HepG2 (cell line): ENCODE measurements around the gene SMAD3. TPM values are rescaled to one million over a fixed set of nuclear protein-coding genes. Genes with fewer than 3 reads are reported as not detected.

Experiments used
- ATAC-seq: fragments of 200-7000 bp; cut with Tn5 transposase; 3 replicates; pipeline ENCODE4 v1.9.1; 2020; ENCODE audit warnings: mild to moderate bottlenecking, moderate library complexity
- BruUV-seq: library from RNA; stranded (reverse); fragments of 400-500 nt; replicated peaks from 2 replicates; lab custom pipeline; 2021; lab: Mats Ljungman, UMichigan
- CTCF ChIA-PET: fragments of 300-600 bp; formaldehyde crosslinking; extraction: SDS; loops from one replicate; lab custom pipeline; 2021; ENCODE audit warnings: low total read pairs, inconsistent platforms, low intra/inter-chr PET ratio; lab: Yijun Ruan, JAX
- POLR2A ChIA-PET: fragments of 350-600 bp; sonication (Branson Sonifier 250); formaldehyde crosslinking; loops from one replicate; lab custom pipeline; 2020; ENCODE audit warnings: antibody characterized with exemption, inconsistent platforms; lab: Yijun Ruan, JAX
- DNase-seq: peaks from one replicate; pipeline ENCODE4 v3.0.0-alpha.2; 2015; ENCODE audit warnings: low spot score
- FAIRE-seq: peaks from 3 replicates; lab custom pipeline; 2011; peaks lifted over from hg19 to GRCh38; lab: Jason Lieb, UNC
- H2AFZ ChIP-seq: one replicate; pipeline ENCODE4 v1.6.1; 2011; ENCODE audit warnings: low read length, inconsistent platforms
- H3K27ac ChIP-seq: fragments of 300-600 bp; 3 replicates; pipeline ENCODE4 v1.8.0; 2011; ENCODE audit warnings: mixed run types, mild to moderate bottlenecking, mixed read lengths, low read length, inconsistent platforms; ENCODE audit not compliant: insufficient read depth; ENCODE audit errors: extremely low read length
- H3K27me3 ChIP-seq, 2 experiments: fragments of 200-600 bp in 1 of 2; 2 replicates in 1 of 2; 3 replicates in 1 of 2; pipeline versions ENCODE4 v1.6.0 to v1.8.0; 2011; ENCODE audit warnings: low read length in 2 of 2, mild to moderate bottlenecking in 2 of 2, moderate library complexity in 2 of 2, inconsistent platforms in 1 of 2; ENCODE audit not compliant: insufficient read depth in 2 of 2, control insufficient read depth in 1 of 2
- H3K36me3 ChIP-seq, 2 experiments: fragments of 200-600 bp in 1 of 2; replicated peaks in 1 of 2; 2 replicates in 1 of 2; 3 replicates in 1 of 2; pipeline versions ENCODE4 v1.5.1 to v1.8.0; 2011; ENCODE audit warnings: low read length in 2 of 2, inconsistent platforms in 1 of 2; ENCODE audit not compliant: insufficient read depth in 2 of 2, control insufficient read depth in 1 of 2
- H3K4me1 ChIP-seq: 2 replicates; pipeline ENCODE4 v1.5.1; 2012; ENCODE audit warnings: low read length, inconsistent platforms; ENCODE audit not compliant: insufficient read depth
- H3K4me2 ChIP-seq: 2 replicates; pipeline ENCODE4 v1.6.0; 2011; ENCODE audit warnings: low read depth, low read length, inconsistent platforms
- H3K4me3 ChIP-seq, 3 experiments: fragments of 200-600 bp in 1 of 3; sonication (generic), shearing (Covaris generic) in 1 of 3; replicated peaks in 1 of 3; 2 replicates each; pipeline ENCODE4 v1.5.1; 2011 to 2016; ENCODE audit warnings: low read length in 3 of 3, inconsistent platforms in 2 of 3, low read depth in 2 of 3, mild to moderate bottlenecking in 2 of 3, control low read depth in 1 of 3, mixed read lengths in 1 of 3; ENCODE audit not compliant: insufficient read depth in 1 of 3
- H3K79me2 ChIP-seq: one replicate; pipeline ENCODE4 v1.6.1; 2011; ENCODE audit warnings: low read length, inconsistent platforms; ENCODE audit not compliant: insufficient read depth
- H3K9ac ChIP-seq: 2 replicates; pipeline ENCODE4 v1.6.0; 2011; ENCODE audit warnings: mild to moderate bottlenecking, low read depth, low read length, inconsistent platforms; ENCODE audit not compliant: insufficient read depth
- H3K9me3 ChIP-seq: 2 replicates; pipeline ENCODE4 v1.5.1; 2012; ENCODE audit warnings: mild to moderate bottlenecking, low read length
- H4K20me1 ChIP-seq: 2 replicates; pipeline ENCODE4 v1.6.0; 2011; ENCODE audit warnings: inconsistent platforms, mild to moderate bottlenecking, low read length, moderate library complexity; ENCODE audit not compliant: insufficient read depth
- AGO2 ChIP-seq: fragments of 200-400 bp; formaldehyde crosslinking; optimal IDR thresholded peaks from 2 replicates; pipeline ENCODE3; 2017; ENCODE audit warnings: mild to moderate bottlenecking, low read depth, low read length, moderate library complexity
- BCL6 ChIP-seq: IDR thresholded peaks from 2 replicates; pipeline ENCODE4 v1.6.1; 2016; ENCODE audit warnings: missing genetic modification reagents, missing compliant biosample characterization
- HNRNPL ChIP-seq: fragments of 200-400 bp; formaldehyde crosslinking; IDR thresholded peaks from 2 replicates; pipeline ENCODE4 v1.6.1; 2017; ENCODE audit warnings: mild to moderate bottlenecking, low read depth, low read length
- PLRG1 ChIP-seq: fragments of 450-650 bp; conservative IDR thresholded peaks from 2 replicates; pipeline ENCODE4 v1.6.1; 2016
- POGK ChIP-seq: sonication (generic); formaldehyde crosslinking; conservative IDR thresholded peaks from 2 replicates; pipeline ENCODE4 v1.8.0; 2022; ENCODE audit warnings: mild to moderate bottlenecking, moderate library complexity, missing genetic modification reagents
- TARDBP ChIP-seq: sonication (generic); formaldehyde crosslinking; IDR thresholded peaks from 2 replicates; pipeline ENCODE4 v1.8.0; 2022; ENCODE audit warnings: mild to moderate bottlenecking, missing genetic modification reagents
- ZNF121 ChIP-seq: sonication (generic); formaldehyde crosslinking; IDR thresholded peaks from 2 replicates; pipeline ENCODE4 v1.5.0; 2020; ENCODE audit warnings: mild to moderate bottlenecking, missing genetic modification reagents
- ZNF414 ChIP-seq: sonication (generic); formaldehyde crosslinking; IDR thresholded peaks from 2 replicates; pipeline ENCODE4 v1.5.0; 2020; ENCODE audit warnings: missing genetic modification reagents
- ZNF547 ChIP-seq: sonication (generic); formaldehyde crosslinking; IDR thresholded peaks from 2 replicates; pipeline ENCODE4 v1.5.1; 2020; ENCODE audit warnings: mild to moderate bottlenecking, missing genetic modification reagents
- ZNF710 ChIP-seq: sonication (generic); formaldehyde crosslinking; IDR thresholded peaks from 2 replicates; pipeline ENCODE4 v1.5.0; 2020; ENCODE audit warnings: mild to moderate bottlenecking, missing genetic modification reagents, borderline replicate concordance
- WGBS: methylation state at CpG from one replicate; pipeline ENCODE4 v1.1.6; 2017; ENCODE audit warnings: low lambda C conversion rate; 5-methylcytosine and 5-hydroxymethylcytosine counted together
- in situ Hi-C: cut with HindIII; loops from 2 replicates; pipeline ENCODE4 v1.10.0; 2017; ENCODE audit warnings: low pct_unique_long_range_greater_than_20kb; ENCODE audit not compliant: extremely low pct_ligation_motif_present
- intact Hi-C: fragments of 100-400 bp; cut with micrococcal nuclease; formaldehyde crosslinking; loops from one replicate; pipeline ENCODE4 v1.10.0; 2022; ENCODE audit not compliant: unreplicated experiment
- polyA plus RNA-seq, 8 experiments: library from polyadenylated mRNA; depleted of rRNA in 3 of 8; stranded (reverse) in 7 of 8; unstranded in 1 of 8; fragments of >200 nt; fragmentation: Illumina TruSeq in 4 of 8; extraction: Trizol in 4 of 8; gene quantifications; 2 replicates each; pipeline versions ENCODE4 v1.2.1 to v1.2.3, GENCODE V29; 2011 to 2016; ENCODE audit warnings: low read depth in 4 of 8, missing spikeins in 1 of 8, mixed read lengths in 1 of 8; ENCODE audit not compliant: insufficient read depth in 1 of 8
- total RNA-seq, 5 experiments: library from RNA; depleted of rRNA; stranded (reverse); fragments of >200 nt; fragmentation: Illumina TruSeq; extraction: Trizol; gene quantifications; 2 replicates each; pipeline ENCODE4 v1.2.3, GENCODE V29; 2016; ENCODE audit warnings: low read depth in 1 of 5

SMAD3 gene
- total and polyA plus RNA-seq, 2 of the 13 experiments (the other 11 are each of a cell fraction or from before 2014, with no cell fraction given), result 8.6 to 56.3 TPM

GRCh38 chr15:67120839-67121643, 55.6 kb downstream of the SMAD3 start:
- H3K27ac ChIP-seq, result no peak overlapping the region
- POLR2A ChIA-PET, result interaction anchor here (2.6 kb wide), 1 partner anchor 50 kb away, joined by 8 read pairs; no protein-coding TSS in a partner anchor
- 94% methylated on average over 22 of the region's 27 CpGs for WGBS
- no peak overlapping the region for H3K4me3 ChIP-seq
- no peak for TF ChIP-seq POGK (CRISPR knock-in tag)
- TF ChIP-seq ZNF710, result no peak
- 0 out of 2 replicates have a peak, but pooled peaks have one; percentile 43 for TF ChIP-seq HNRNPL
- no peak for TF ChIP-seq ZNF547 (CRISPR knock-in tag)
- no peak for TF ChIP-seq BCL6
- TF ChIP-seq TARDBP, result no peak
- TF ChIP-seq ZNF121 (CRISPR knock-in tag), result no peak
- no peak for TF ChIP-seq ZNF414 (CRISPR knock-in tag)
- TF ChIP-seq AGO2, result peak; percentile 55
- no peak for TF ChIP-seq PLRG1
- TF ChIP-seq, all 625 proteins: peak for 2
- CTCF ChIA-PET, result no interaction called here
- Histone ChIP-seq H3K27me3 (no peaks in the 10 kb centered on the region), H3K9me3 (no peaks in the 10 kb centered on the region), H3K9ac (no peak overlapping the region), H2AFZ (no peak overlapping the region), H3K4me1 (peaks cover 72% of the 10 kb centered on the region), H3K79me2 (peaks cover 61% of the 10 kb centered on the region), H3K4me2 (no peak overlapping the region), H3K36me3 (peaks cover 0 to 6% of the 10 kb centered on the region in 2 experiments; a peak in 2 of 5 replicates), H4K20me1 (peaks cover 81% of the 10 kb centered on the region)
- FAIRE-seq (no peak), ATAC-seq (no peak), DNase-seq (no peak)
- no TSS peak for BruUV-seq
- intact Hi-C loops, result no loop called here
- in situ Hi-C loops, result no loop called here
